ENCODE data around the gene DENND1B. TPM values are rescaled to one million over a fixed set of nuclear protein-coding genes. Genes with fewer than 3 reads are reported as not detected.
"Not testable (repeated sequence)": the region's sequence is repeated elsewhere in the genome, so short reads cannot be mapped to it uniquely, and the experiment has no call there.

Gene DENND1B
- total RNA-seq, 1 donor from 2014 or later, result 13.1 TPM

DNA sequence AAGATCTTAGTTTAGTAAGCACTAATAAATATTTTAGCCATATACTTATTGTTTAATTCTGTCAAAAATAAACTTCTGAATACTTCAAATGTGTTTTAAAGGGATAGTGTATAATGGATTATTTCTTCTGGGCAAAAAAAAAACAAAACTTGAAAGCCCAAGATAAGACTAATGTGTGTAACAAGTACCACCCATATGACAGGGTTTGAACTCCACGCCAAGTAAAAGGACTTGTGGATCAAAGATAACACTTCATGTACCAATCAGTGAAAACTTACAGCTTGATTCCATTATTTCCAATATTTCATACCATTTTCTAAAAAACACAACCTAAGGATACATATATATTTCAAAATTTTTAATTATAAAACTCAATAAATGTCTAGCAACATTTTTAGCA, 59.5 kb downstream of the DENND1B start:
- Histone ChIP-seq H3K4me1 (peaks cover 4% of the 10 kb centered on the region), H3K27me3 (no peaks in the 10 kb centered on the region), H3F3A (ENCODE audit: low read depth) (peaks cover 8% of the 10 kb centered on the region), H3K36me3 (no peaks in the 10 kb centered on the region), H4K20me1 (ENCODE audit: low read depth) (no peaks in the 10 kb centered on the region), H3K27ac (no peak overlapping the region), H3K9me3 (ENCODE audit: low read depth) (no peaks in the 10 kb centered on the region), H2AFZ (replicated peaks) (no peak overlapping the region), H3K79me2 (ENCODE audit: low read depth) (no peaks in the 10 kb centered on the region), H3K9ac (no peak overlapping the region), H3K4me2 (no peak overlapping the region), H3K4me3 (no peak overlapping the region)
- no peak for DNase-seq (ENCODE audit: low spot score)
- TF ChIP-seq EZH2 (IDR thresholded peaks at IDR 0.05) (no peak), EZH2phosphoT487 (IDR thresholded peaks at IDR 0.05) (no peak), CTCF (IDR thresholded peaks at IDR 0.05) (no peak)
- Mint-ChIP-seq H3K36me3 (no peaks in the 10 kb centered on the region), H3K27ac (no peak overlapping the region), H3K27me3 (ENCODE audit: insufficient read depth, low read depth) (no peaks in the 10 kb centered on the region), H3K9me3 (no peaks in the 10 kb centered on the region), H3K4me1 (no peaks in the 10 kb centered on the region), H3K4me3 (no peak overlapping the region)

DNA sequence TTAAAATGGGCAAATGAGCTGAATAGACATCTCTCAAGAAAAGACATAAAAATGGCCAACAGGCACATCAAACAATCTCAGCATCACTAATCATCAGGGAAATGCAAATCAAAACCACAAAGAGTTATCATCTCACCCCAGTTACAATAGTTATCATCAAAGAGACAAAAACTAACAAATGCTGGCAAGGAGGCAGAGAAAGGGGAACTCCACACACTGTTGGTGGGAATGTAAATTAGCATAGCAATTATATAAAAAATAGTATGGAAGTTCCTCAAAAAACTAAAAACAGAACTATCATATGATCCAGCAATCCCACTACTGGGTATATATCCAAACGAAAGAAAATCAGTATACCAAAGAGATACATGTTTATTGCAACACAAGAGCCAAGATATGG, 68.7 kb downstream of the DENND1B start:
- H3K4me3 ChIP-seq, result no peak overlapping the region
- no peaks in the 10 kb centered on the region for H3K4me1 Mint-ChIP-seq
- H3K9me3 Mint-ChIP-seq, result peaks cover 9% of the 10 kb centered on the region
- H3K79me2 ChIP-seq (ENCODE audit: low read depth), result no peaks in the 10 kb centered on the region
- no peaks in the 10 kb centered on the region for H3K4me1 ChIP-seq
- H3K4me3 Mint-ChIP-seq, result no peak overlapping the region
- H3K27me3 Mint-ChIP-seq (ENCODE audit: insufficient read depth, low read depth), result no peaks in the 10 kb centered on the region
- H3K4me2 ChIP-seq, result no peak overlapping the region
- H3K27me3 ChIP-seq, result no peaks in the 10 kb centered on the region
- H3K36me3 ChIP-seq, result no peaks in the 10 kb centered on the region
- H3F3A ChIP-seq (ENCODE audit: low read depth), result no peaks in the 10 kb centered on the region
- no peak overlapping the region for H3K9ac ChIP-seq
- H2AFZ ChIP-seq (replicated peaks), result no peak overlapping the region
- H4K20me1 ChIP-seq (ENCODE audit: low read depth), result no peaks in the 10 kb centered on the region
- H3K27ac ChIP-seq, result no peak overlapping the region
- H3K9me3 ChIP-seq (ENCODE audit: low read depth), result no peaks in the 10 kb centered on the region
- no peak overlapping the region for H3K27ac Mint-ChIP-seq
- no peak for DNase-seq (ENCODE audit: low spot score)
- TF ChIP-seq EZH2phosphoT487 (IDR thresholded peaks at IDR 0.05), result no peak
- TF ChIP-seq EZH2 (IDR thresholded peaks at IDR 0.05), result no peak
- no peak for TF ChIP-seq CTCF (IDR thresholded peaks at IDR 0.05)
- peaks cover 5% of the 10 kb centered on the region for H3K36me3 Mint-ChIP-seq

DNA sequence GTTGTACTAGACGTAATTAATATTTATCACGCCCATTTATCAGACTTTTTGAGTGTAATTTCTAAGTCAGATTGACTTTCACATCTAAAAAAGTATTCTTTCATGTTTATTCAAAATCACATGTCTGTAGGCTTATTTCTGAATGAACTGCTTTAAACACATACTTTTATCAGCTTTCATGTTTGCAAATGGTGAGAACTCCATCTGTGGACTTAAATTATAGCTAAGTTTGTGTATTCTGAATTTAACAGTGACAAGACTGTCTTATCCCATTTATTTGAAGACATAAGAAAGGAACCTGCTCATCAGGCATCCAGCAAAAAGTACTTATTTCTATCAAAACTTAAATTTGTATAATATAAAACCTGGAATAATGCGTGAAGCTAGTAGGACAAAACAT, 69.3 kb downstream of the DENND1B start:
- Histone ChIP-seq H3K9me3 (ENCODE audit: low read depth) (no peaks in the 10 kb centered on the region), H3K79me2 (ENCODE audit: low read depth) (no peaks in the 10 kb centered on the region), H3K9ac (no peak overlapping the region), H3K4me2 (no peak overlapping the region), H2AFZ (replicated peaks) (no peak overlapping the region), H4K20me1 (ENCODE audit: low read depth) (no peaks in the 10 kb centered on the region), H3K27me3 (no peaks in the 10 kb centered on the region), H3F3A (ENCODE audit: low read depth) (no peaks in the 10 kb centered on the region), H3K36me3 (no peaks in the 10 kb centered on the region), H3K27ac (no peak overlapping the region), H3K4me3 (no peak overlapping the region), H3K4me1 (no peaks in the 10 kb centered on the region)
- peaks cover 10% of the 10 kb centered on the region for H3K9me3 Mint-ChIP-seq
- H3K27me3 Mint-ChIP-seq (ENCODE audit: insufficient read depth, low read depth), result no peaks in the 10 kb centered on the region
- peaks cover 5% of the 10 kb centered on the region for H3K36me3 Mint-ChIP-seq
- H3K27ac Mint-ChIP-seq, result no peak overlapping the region
- H3K4me1 Mint-ChIP-seq, result no peaks in the 10 kb centered on the region
- no peak overlapping the region for H3K4me3 Mint-ChIP-seq
- no peak for DNase-seq (ENCODE audit: low spot score)
- no peak for TF ChIP-seq EZH2 (IDR thresholded peaks at IDR 0.05)
- TF ChIP-seq EZH2phosphoT487 (IDR thresholded peaks at IDR 0.05), result no peak
- TF ChIP-seq CTCF (IDR thresholded peaks at IDR 0.05), result no peak

DNA sequence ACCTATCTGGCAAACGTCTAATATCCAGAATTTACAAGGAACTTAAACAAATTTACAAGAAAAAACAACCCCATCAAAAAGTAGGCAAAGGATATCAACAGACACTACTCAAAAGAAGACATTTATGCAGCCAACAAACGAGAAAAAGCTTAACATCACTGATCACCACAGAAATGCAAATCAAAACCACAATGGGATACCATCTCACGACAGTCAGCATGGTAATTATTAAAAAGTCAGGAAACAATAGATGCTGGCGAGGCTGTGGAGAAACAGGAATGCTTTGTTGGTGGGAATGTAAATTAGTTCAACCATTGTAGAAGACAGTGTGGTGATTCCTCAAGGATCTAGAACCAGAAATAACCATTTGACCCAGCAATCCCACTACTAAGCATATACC, 74.6 kb downstream of the DENND1B start:
- not testable (repeated sequence) for H3K79me2 ChIP-seq (ENCODE audit: low read depth); H4K20me1 ChIP-seq (ENCODE audit: low read depth); H3F3A ChIP-seq (ENCODE audit: low read depth); H3K4me1 ChIP-seq; H3K4me2 ChIP-seq; DNase-seq (ENCODE audit: low spot score); H2AFZ ChIP-seq (replicated peaks); H3K9ac ChIP-seq; H3K36me3 ChIP-seq; H3K27me3 Mint-ChIP-seq (ENCODE audit: insufficient read depth, low read depth); H3K4me3 Mint-ChIP-seq; H3K27me3 ChIP-seq; H3K4me1 Mint-ChIP-seq; H3K4me3 ChIP-seq; H3K36me3 Mint-ChIP-seq; H3K27ac ChIP-seq; H3K9me3 ChIP-seq (ENCODE audit: low read depth); H3K27ac Mint-ChIP-seq
- H3K9me3 Mint-ChIP-seq, result peaks cover 27% of the 10 kb centered on the region

All from neural progenitor cell (in vitro differentiated cells).